NCI-H128 (cell line): ENCODE results near the gene EGLN2.
"Not testable (repeated sequence)": the region's sequence is repeated elsewhere in the genome, so short reads cannot be mapped to it uniquely, and the experiment has no call there.

ENCODE experiments used
- DNase-seq: peaks from one replicate; lab custom pipeline; 2025; ENCODE audit not compliant: unreplicated experiment; lab: John Stamatoyannopoulos, UW

EGLN2 gene

GRCh38 chr19:40801426-40802299, 2.7 kb downstream of the EGLN2 start:
- DNase-seq = no peak

DNA sequence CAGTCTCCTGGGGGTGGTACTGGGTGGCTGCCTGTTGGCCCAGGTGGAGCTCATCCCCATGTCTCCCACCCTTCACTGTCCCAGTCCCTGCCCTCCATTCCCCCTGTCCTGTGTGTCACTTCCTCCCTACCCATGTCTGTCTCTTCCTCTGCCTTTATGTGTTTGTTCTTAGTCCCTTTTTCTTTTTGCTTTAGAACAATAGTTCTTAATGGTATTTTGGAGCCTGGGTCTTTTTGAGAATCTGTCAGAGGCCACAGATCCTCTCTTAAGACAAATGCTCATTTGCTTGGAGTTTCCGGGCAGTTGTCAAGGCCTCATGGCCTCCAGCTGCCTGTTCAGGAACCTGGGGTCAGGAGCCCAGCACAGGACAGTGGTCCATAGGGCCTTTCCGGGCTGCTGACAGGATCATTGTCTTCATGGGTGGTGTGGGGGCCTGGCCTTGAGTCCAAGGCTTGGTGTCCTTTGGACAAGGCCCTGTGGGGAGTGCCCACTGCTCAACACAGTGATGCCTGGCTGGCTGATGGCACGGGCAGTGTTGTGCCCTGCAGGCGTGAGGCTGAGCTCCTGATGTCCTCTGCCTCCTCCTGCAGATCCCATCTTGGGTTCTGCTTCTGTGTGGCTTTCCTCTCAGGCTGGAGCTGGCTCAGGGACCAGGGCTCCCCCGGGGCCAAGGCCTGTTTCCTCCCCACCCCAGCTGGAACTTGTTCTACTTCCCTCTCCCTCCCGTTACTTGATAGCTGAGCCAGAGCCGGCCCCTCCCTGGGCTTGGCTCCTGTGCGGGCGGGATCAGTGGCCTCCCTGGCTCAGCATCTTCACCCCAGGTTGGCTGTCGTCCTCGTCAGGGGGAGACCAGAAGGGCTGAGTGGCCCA, 3.5 kb downstream of the EGLN2 start:
- no peak for DNase-seq

DNA sequence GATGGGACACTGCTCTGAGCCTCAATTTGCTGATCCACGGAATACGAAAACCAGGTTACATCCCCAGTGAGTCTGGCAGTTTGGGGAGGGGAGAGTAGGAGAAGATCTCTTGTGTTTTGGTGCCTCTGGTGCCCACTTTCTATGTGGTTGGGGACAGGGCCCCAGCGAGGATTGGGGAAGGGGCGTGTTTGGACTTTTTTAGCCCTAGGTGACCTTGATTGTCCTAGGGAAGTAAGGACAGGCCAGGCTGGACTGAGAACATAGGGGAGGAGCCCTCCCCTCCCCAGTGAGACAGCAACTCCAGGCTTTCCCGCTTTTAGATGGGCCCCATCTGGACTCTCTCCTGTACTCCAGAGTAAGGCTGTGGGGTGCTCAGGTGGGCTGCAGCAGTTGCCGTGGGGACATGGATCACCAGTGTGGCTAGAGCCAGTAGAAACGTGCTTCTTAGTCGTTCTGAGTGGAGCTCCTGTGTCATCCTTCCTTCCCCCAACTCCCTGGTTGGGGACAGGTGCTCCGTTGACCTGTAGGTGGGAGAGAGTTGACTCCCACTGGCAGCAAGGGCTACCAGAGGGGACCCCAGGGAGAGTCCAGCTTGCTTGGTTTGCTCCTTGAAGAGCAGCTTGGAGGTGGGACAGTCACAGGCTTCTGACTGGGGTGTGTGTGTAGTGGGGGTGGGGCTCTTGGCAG, 4.3 kb downstream of the EGLN2 start:
- no peak for DNase-seq

- DNase-seq = no peak
Measured at GRCh38 chr19:40803857-40804782, 5.1 kb downstream of the EGLN2 start.

GRCh38 chr19:40804783-40805242, 5.8 kb downstream of the EGLN2 start:
- no peak for DNase-seq

DNA sequence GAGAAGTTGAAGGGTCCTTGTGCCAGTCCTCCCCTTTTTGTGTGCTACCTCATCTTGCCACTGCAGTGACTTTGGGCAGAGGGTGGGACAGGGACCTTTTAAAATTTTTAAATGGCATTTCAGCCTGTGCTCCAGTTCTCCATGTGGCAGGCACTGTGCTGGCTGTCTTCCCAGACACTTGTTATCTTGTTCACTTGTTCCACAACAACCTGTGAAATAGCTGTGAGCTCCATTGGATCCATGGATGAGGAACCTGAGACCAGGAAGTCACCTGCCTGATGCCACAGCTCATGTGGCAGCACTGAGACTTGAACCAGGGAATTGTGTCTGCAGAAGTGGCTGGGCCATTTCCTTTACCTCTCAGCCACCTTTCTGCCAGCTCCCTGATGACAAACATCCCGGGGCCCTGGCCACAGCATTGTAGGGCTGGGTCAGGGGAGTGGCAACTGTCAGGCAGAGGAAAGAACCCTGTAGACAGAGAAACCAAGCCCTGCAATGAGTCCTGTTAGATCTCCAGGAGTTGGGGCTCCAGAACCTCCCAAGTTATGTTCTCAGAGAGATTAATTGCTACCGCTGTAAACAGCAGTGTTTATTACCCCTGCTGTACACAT, 6.4 kb downstream of the EGLN2 start:
- no peak for DNase-seq

DNA sequence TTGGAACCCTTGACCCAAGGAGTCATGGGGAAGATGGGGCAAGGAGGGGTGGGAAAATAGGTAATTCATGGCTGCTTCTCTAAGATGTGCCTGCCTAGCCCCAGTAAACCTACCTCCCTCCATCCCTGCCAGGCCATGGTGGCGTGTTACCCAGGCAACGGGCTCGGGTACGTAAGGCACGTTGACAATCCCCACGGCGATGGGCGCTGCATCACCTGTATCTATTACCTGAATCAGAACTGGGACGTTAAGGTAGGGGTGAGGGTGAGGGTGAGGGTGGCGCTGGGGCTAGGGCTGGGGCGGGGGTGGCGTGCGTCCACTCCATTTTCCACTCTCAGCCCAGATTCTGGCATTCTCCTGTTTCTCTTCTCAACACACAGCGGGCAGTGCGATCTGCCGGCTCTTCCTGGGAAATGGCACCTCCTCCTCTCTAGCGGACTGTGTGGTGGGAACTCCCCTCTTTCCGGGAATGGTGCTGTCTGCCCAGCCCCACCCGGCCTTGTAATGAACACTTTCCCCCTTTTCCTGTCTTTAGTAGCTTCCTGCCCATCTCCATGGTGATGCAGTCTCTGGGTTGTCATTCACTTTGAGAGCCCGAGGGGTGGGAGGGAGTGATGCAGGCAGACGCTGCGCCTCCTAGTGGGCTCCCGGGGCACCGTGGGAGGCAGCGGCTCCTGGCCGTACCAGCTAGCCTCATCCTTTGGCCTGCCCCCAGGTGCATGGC, 7.6 kb downstream of the EGLN2 start:
- DNase-seq = no peak

DNA sequence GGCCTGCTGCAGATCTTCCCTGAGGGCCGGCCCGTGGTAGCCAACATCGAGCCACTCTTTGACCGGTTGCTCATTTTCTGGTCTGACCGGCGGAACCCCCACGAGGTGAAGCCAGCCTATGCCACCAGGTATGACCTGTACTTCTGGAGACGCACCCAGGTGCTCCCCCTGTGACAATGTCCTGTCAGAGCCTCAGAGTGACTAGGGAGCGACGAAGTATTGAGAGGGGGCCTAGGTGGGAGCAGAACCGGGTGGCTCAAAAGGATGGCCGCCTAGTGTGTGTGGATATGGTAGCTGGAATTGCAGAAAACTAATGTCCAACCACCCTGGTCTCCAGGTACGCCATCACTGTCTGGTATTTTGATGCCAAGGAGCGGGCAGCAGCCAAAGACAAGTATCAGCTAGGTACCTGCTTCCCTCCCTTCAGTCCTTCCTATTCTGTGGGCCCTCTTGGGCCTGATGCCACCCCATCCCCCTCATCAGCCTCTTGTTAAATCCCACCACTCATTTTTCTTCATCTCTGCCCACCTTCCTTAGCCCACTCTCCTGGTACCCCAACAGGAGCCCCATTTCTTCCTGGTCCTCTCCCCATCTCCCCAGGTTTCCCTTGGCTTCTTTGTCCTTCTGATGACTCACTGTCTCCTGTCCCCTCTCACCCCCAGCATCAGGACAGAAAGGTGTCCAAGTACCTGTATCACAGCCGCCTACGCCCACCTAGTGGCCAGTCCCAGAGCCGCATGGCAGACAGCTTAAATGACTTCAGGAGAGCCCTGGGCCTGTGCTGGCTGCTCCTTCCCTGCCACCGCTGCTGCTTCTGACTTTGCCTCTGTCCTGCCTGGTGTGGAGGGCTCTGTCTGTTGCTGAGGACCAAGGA, 8.4 kb downstream of the EGLN2 start:
- no peak for DNase-seq

DNA sequence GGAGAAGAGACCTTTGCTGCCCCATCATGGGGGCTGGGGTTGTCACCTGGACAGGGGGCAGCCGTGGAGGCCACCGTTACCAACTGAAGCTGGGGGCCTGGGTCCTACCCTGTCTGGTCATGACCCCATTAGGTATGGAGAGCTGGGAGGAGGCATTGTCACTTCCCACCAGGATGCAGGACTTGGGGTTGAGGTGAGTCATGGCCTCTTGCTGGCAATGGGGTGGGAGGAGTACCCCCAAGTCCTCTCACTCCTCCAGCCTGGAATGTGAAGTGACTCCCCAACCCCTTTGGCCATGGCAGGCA, 9.0 kb downstream of the EGLN2 start:
- no peak for DNase-seq

GRCh38 chr19:40808497-40808896, 9.5 kb downstream of the EGLN2 start:
- no peak for DNase-seq

GRCh38 chr19:40809358-40810086, 10.5 kb downstream of the EGLN2 start:
- no peak for DNase-seq

DNA sequence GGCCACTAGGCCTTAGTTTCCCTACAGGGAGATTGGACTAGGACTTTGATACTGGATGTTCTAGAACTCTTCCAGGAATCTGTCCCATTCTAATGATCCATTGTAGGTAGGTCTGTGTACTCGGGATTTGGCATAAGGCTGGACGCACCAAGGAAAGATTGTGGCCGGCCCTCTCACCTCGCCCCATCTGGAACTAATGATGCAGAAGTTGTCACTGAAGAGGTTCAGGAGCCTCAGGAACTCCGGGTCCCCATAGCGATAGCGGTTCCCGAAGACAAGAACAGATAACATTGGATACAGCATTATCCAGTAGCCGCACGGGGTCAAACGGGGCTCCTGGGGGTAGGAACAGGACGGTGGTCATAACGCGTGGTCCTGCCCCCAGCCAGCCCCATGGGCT, 11.2 kb downstream of the EGLN2 start:
- DNase-seq = no peak

DNA sequence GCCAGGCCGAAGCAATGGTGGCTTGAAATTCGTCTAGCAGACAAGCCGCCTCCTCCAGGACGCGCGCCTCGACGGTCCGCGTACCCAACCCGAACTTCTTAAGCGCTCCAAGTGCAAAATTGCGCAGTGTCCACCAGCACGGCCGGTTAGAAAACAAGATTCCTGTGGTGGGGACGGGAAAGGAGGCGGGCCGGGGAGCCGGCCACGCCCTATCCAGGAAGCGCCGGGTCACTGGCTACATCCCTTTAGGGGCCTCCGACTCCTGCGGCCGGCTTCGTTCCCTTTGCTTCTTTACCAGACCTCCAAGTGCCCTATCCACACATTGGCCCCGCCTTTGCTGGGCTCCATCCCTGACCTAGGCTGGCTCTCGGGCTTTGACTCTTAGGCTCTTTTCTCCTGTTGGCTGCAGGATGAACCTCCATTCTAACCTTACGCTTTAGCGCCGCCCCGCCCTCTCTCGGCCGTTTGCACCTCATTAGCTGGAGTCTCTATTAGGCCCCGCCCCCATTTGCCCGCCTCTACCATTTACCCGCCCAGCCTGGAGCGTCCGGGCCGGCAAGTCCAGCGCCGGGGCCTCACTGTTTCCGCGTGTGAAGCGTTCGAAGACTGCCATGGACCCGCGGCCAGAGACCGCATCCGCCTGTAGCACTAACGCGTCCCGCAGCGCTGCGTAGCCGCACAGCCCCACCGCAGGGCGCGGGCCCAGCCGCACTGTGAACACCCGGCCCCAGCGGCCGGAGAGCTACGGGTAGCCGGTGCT, 11.8 kb downstream of the EGLN2 start:
- not testable (repeated sequence) for DNase-seq

DNA sequence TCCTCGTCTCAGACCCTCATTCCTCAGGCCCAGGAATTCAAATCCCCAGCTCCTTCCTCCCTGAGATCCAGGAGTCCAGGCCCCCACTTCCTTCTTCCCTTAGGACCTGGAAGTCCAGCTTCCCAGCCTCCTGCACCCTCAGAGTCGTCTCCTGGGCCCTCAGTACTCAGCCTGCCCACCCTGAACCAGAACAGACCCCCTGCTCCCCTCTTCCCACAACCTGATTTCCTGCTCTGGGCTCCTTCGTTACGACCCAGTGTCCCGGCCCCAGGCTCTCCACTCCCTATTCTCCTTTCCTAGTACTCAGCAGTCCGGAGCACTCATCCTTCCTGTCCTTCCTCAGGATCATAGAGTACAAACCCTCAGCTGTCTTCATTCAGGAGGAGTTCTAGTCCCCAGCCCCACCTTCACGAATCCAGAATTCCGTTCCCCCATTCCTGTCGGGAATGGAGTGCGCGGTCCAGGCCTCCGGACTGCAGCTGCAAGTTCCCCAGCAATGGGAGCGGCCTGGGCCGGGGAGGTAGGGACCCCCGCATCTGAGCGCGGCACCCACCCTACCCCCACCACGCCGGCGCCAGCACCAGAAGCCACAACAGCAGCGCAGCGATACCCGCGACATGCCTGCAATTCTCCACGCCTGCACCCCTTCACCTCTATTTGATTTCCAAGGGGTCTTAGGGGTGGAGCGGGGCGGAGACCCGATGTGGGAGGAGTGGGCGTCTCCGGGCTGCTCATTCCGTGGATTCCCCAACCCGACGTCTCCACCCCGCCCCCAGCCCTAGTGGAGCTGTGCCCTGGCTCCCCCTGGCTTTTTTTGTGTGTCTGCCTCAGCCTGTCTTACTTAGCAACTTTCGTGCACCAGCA, 12.7 kb downstream of the EGLN2 start:
- DNase-seq = no peak

DNA sequence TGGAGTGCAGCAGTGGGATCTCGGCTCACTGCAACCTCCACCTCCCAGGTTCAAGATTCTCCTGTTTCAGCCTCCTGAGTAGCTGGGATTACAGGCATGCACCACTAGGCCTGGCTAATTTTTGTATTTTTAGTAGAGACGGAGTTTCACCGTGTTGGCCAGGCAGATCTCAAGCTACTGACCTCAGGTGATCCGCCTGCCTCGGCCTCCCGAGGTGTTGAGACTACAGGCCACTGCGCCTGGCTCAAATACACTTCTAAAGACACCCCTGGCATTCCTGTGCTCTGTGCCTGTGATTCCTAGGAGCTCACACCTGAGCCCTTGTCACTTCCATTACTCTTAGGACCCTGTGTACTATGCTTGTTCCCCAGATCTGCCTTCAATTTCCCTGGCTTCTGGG, 13.6 kb downstream of the EGLN2 start:
- not testable (repeated sequence) for DNase-seq

GRCh38 chr19:40813182-40813581, 14.2 kb downstream of the EGLN2 start:
- no peak for DNase-seq
